ENCODE results near the gene GALNT18. TPM values are rescaled to one million over a fixed set of nuclear protein-coding genes. Genes with fewer than 3 reads are reported as not detected.

Gene GALNT18
- total RNA-seq, 2 donors from 2014 or later = not detected

- no peaks in the 10 kb centered on the region for H3K36me3 Mint-ChIP-seq (ENCODE audit: low read depth)
- no peaks in the 10 kb centered on the region for H3K27me3 Mint-ChIP-seq
- no peak overlapping the region for H3K27ac Mint-ChIP-seq
Measured at GRCh38 chr11:11594162-11594561, 27.6 kb downstream of the GALNT18 start.

GRCh38 chr11:11592146-11592684, 29.6 kb downstream of the GALNT18 start:
- Mint-ChIP-seq H3K27ac (no peak overlapping the region), H3K36me3 (ENCODE audit: low read depth) (no peaks in the 10 kb centered on the region), H3K4me1 (no peaks in the 10 kb centered on the region), H3K27me3 (no peaks in the 10 kb centered on the region), H3K4me3 (no peak overlapping the region)
- no peak for ATAC-seq
- no peaks in the 10 kb centered on the region for H3K9me3 ChIP-seq (ENCODE audit: control insufficient read depth, low read length, poor library complexity, severe bottlenecking)
- DNase-seq = no peak

More at GRCh38 chr11:11594162-11594561, 27.6 kb downstream of the GALNT18 start:
- Mint-ChIP-seq H3K4me3 (no peak overlapping the region), H3K4me1 (no peaks in the 10 kb centered on the region)
- no peak for ATAC-seq
- DNase-seq = no peak
- no peaks in the 10 kb centered on the region for H3K9me3 ChIP-seq (ENCODE audit: control insufficient read depth, low read length, poor library complexity, severe bottlenecking)

GRCh38 chr11:11589437-11589836, 32.4 kb downstream of the GALNT18 start:
- no peak overlapping the region for H3K4me3 Mint-ChIP-seq
- H3K27ac Mint-ChIP-seq = no peak overlapping the region
- H3K4me1 Mint-ChIP-seq = no peaks in the 10 kb centered on the region
- no peaks in the 10 kb centered on the region for H3K9me3 ChIP-seq (ENCODE audit: control insufficient read depth, low read length, poor library complexity, severe bottlenecking)
- H3K27me3 Mint-ChIP-seq = no peaks in the 10 kb centered on the region
- DNase-seq (no peak), ATAC-seq (no peak)
- no peaks in the 10 kb centered on the region for H3K36me3 Mint-ChIP-seq (ENCODE audit: low read depth)

- Mint-ChIP-seq H3K4me3 (no peak overlapping the region), H3K4me1 (no peaks in the 10 kb centered on the region), H3K27me3 (peaks cover 5% of the 10 kb centered on the region), H3K27ac (no peak overlapping the region), H3K36me3 (ENCODE audit: low read depth) (no peaks in the 10 kb centered on the region)
- H3K9me3 ChIP-seq (ENCODE audit: control insufficient read depth, low read length, poor library complexity, severe bottlenecking) = no peaks in the 10 kb centered on the region
- no peak for DNase-seq
- ATAC-seq = no peak
Measured at GRCh38 chr11:11588891-11589290, 32.9 kb downstream of the GALNT18 start.

GRCh38 chr11:11588243-11588642, 33.6 kb downstream of the GALNT18 start:
- no peaks in the 10 kb centered on the region for H3K9me3 ChIP-seq (ENCODE audit: control insufficient read depth, low read length, poor library complexity, severe bottlenecking)
- DNase-seq = no peak
- Mint-ChIP-seq H3K27ac (no peak overlapping the region), H3K36me3 (ENCODE audit: low read depth) (no peaks in the 10 kb centered on the region), H3K27me3 (peaks cover 12% of the 10 kb centered on the region), H3K4me3 (no peak overlapping the region), H3K4me1 (no peaks in the 10 kb centered on the region)
- no peak for ATAC-seq

GRCh38 chr11:11587122-11587521, 34.7 kb downstream of the GALNT18 start:
- ATAC-seq = no peak
- Mint-ChIP-seq H3K27me3 (peaks cover 23% of the 10 kb centered on the region), H3K4me3 (no peak overlapping the region), H3K36me3 (ENCODE audit: low read depth) (no peaks in the 10 kb centered on the region), H3K4me1 (no peaks in the 10 kb centered on the region), H3K27ac (no peak overlapping the region)
- DNase-seq = no peak
- H3K9me3 ChIP-seq (ENCODE audit: control insufficient read depth, low read length, poor library complexity, severe bottlenecking) = no peaks in the 10 kb centered on the region

GRCh38 chr11:11586465-11586864, 35.3 kb downstream of the GALNT18 start:
- no peaks in the 10 kb centered on the region for H3K36me3 Mint-ChIP-seq (ENCODE audit: low read depth)
- ATAC-seq = no peak
- no peak for DNase-seq
- H3K4me1 Mint-ChIP-seq = no peaks in the 10 kb centered on the region
- no peak overlapping the region for H3K4me3 Mint-ChIP-seq
- no peak overlapping the region for H3K27ac Mint-ChIP-seq
- peaks cover 29% of the 10 kb centered on the region for H3K27me3 Mint-ChIP-seq
- H3K9me3 ChIP-seq (ENCODE audit: control insufficient read depth, low read length, poor library complexity, severe bottlenecking) = no peaks in the 10 kb centered on the region

GRCh38 chr11:11584937-11585336, 36.9 kb downstream of the GALNT18 start:
- DNase-seq (no peak), ATAC-seq (no peak)
- H3K4me3 Mint-ChIP-seq = no peak overlapping the region
- H3K27ac Mint-ChIP-seq = no peak overlapping the region
- no peaks in the 10 kb centered on the region for H3K36me3 Mint-ChIP-seq (ENCODE audit: low read depth)
- H3K4me1 Mint-ChIP-seq = no peaks in the 10 kb centered on the region
- no peaks in the 10 kb centered on the region for H3K9me3 ChIP-seq (ENCODE audit: control insufficient read depth, low read length, poor library complexity, severe bottlenecking)
- H3K27me3 Mint-ChIP-seq = peaks cover 41% of the 10 kb centered on the region

GRCh38 chr11:11584530-11584810, 37.3 kb downstream of the GALNT18 start:
- H3K36me3 Mint-ChIP-seq (ENCODE audit: low read depth) = no peaks in the 10 kb centered on the region
- H3K9me3 ChIP-seq (ENCODE audit: control insufficient read depth, low read length, poor library complexity, severe bottlenecking) = no peaks in the 10 kb centered on the region
- ATAC-seq (no peak), DNase-seq (no peak)
- H3K27me3 Mint-ChIP-seq = peaks cover 41% of the 10 kb centered on the region
- H3K4me3 Mint-ChIP-seq = no peak overlapping the region
- no peaks in the 10 kb centered on the region for H3K4me1 Mint-ChIP-seq
- H3K27ac Mint-ChIP-seq = no peak overlapping the region

- no peaks in the 10 kb centered on the region for H3K4me1 Mint-ChIP-seq
- no peak overlapping the region for H3K4me3 Mint-ChIP-seq
Measured at GRCh38 chr11:11583801-11584529, 37.8 kb downstream of the GALNT18 start.

GRCh38 chr11:11582011-11582701, 39.6 kb downstream of the GALNT18 start:
- Mint-ChIP-seq H3K36me3 (ENCODE audit: low read depth) (no peaks in the 10 kb centered on the region), H3K4me1 (no peaks in the 10 kb centered on the region), H3K27me3 (peaks cover 59% of the 10 kb centered on the region), H3K4me3 (no peak overlapping the region), H3K27ac (no peak overlapping the region)
- H3K9me3 ChIP-seq (ENCODE audit: control insufficient read depth, low read length, poor library complexity, severe bottlenecking) = no peaks in the 10 kb centered on the region
- no peak for ATAC-seq
- no peak for DNase-seq

More at GRCh38 chr11:11583801-11584529, 37.8 kb downstream of the GALNT18 start:
- H3K36me3 Mint-ChIP-seq (ENCODE audit: low read depth) = no peaks in the 10 kb centered on the region
- H3K27me3 Mint-ChIP-seq = peaks cover 44% of the 10 kb centered on the region
- no peak overlapping the region for H3K27ac Mint-ChIP-seq
- no peaks in the 10 kb centered on the region for H3K9me3 ChIP-seq (ENCODE audit: control insufficient read depth, low read length, poor library complexity, severe bottlenecking)
- DNase-seq = no peak
- ATAC-seq = no peak

GRCh38 chr11:11581481-11581880, 40.3 kb downstream of the GALNT18 start:
- no peaks in the 10 kb centered on the region for H3K36me3 Mint-ChIP-seq (ENCODE audit: low read depth)
- H3K4me3 Mint-ChIP-seq = no peak overlapping the region
- ATAC-seq (no peak), DNase-seq (no peak)
- H3K27ac Mint-ChIP-seq = no peak overlapping the region
- H3K9me3 ChIP-seq (ENCODE audit: control insufficient read depth, low read length, poor library complexity, severe bottlenecking) = no peaks in the 10 kb centered on the region
- peaks cover 62% of the 10 kb centered on the region for H3K27me3 Mint-ChIP-seq
- no peaks in the 10 kb centered on the region for H3K4me1 Mint-ChIP-seq

- H3K4me1 Mint-ChIP-seq = no peaks in the 10 kb centered on the region
- no peak overlapping the region for H3K27ac Mint-ChIP-seq
- no peaks in the 10 kb centered on the region for H3K9me3 ChIP-seq (ENCODE audit: control insufficient read depth, low read length, poor library complexity, severe bottlenecking)
- ATAC-seq (no peak), DNase-seq (no peak)
- no peaks in the 10 kb centered on the region for H3K36me3 Mint-ChIP-seq (ENCODE audit: low read depth)
- peaks cover 62% of the 10 kb centered on the region for H3K27me3 Mint-ChIP-seq
- H3K4me3 Mint-ChIP-seq = no peak overlapping the region
Measured at GRCh38 chr11:11580841-11581411, 40.9 kb downstream of the GALNT18 start.

All from T-helper 17 cell (primary cell).